ENCODE data around the gene GTPBP4. TPM values are rescaled to one million over a fixed set of nuclear protein-coding genes. Genes with fewer than 3 reads are reported as not detected.

Gene GTPBP4
- total RNA-seq, 1 donor from 2014 or later = 106 TPM

- Mint-ChIP-seq H3K4me1 (ENCODE audit: low read depth, unreplicated experiment) (peaks cover 14% of the 10 kb centered on the region), H3K36me3 (ENCODE audit: low read depth, unreplicated experiment) (peaks cover 11% of the 10 kb centered on the region), H3K27ac (ENCODE audit: unreplicated experiment) (no peak overlapping the region), H3K27me3 (ENCODE audit: low read depth, unreplicated experiment) (peaks cover 12% of the 10 kb centered on the region), H3K4me3 (ENCODE audit: unreplicated experiment) (no peak overlapping the region), H3K9me3 (ENCODE audit: unreplicated experiment) (peaks cover 10% of the 10 kb centered on the region)
- H2AFZ ChIP-seq (ENCODE audit: low read depth, low read length) = no peak overlapping the region
- no peaks in the 10 kb centered on the region for H3K27me3 ChIP-seq (ENCODE audit: insufficient read depth, low read length)
- FAIRE-seq (no peak), DNase-seq (ENCODE audit: low read depth) (no peak)
- H4K20me1 ChIP-seq (ENCODE audit: insufficient read depth, low read length) = no peaks in the 10 kb centered on the region
- H3K4me1 ChIP-seq (ENCODE audit: insufficient read depth, low read length) = no peaks in the 10 kb centered on the region
- no peaks in the 10 kb centered on the region for H3K79me2 ChIP-seq (ENCODE audit: insufficient read depth, low read length)
- no peaks in the 10 kb centered on the region for H3K9me3 ChIP-seq (ENCODE audit: insufficient read depth, low read depth, low read length)
- H3K4me2 ChIP-seq (ENCODE audit: low read length) = no peak overlapping the region
- no peak for TF ChIP-seq EZH2 (IDR thresholded peaks at IDR 0.05; ENCODE audit: insufficient read depth, low read length)
- TF ChIP-seq CTCF (IDR thresholded peaks at IDR 0.05; ENCODE audit: insufficient read depth, low read depth, low read length) = no peak
- no peak overlapping the region for H3K4me3 ChIP-seq (ENCODE audit: insufficient read depth, low read depth, low read length)
- no peaks in the 10 kb centered on the region for H3K36me3 ChIP-seq (ENCODE audit: insufficient read depth, low read length)
- H3K9ac ChIP-seq (ENCODE audit: low read length) = no peak overlapping the region
- H3K27ac ChIP-seq (ENCODE audit: low read depth, low read length) = no peak overlapping the region
Observed at GRCh38 chr10:971150-971542, 17.1 kb upstream of the GTPBP4 start.

GRCh38 chr10:971613-972012 lies 16.6 kb upstream of the GTPBP4 start:
- FAIRE-seq = no peak
- Mint-ChIP-seq H3K9me3 (ENCODE audit: unreplicated experiment) (peaks cover 12% of the 10 kb centered on the region), H3K27ac (ENCODE audit: unreplicated experiment) (no peak overlapping the region), H3K4me3 (ENCODE audit: unreplicated experiment) (no peak overlapping the region), H3K27me3 (ENCODE audit: low read depth, unreplicated experiment) (peaks cover 12% of the 10 kb centered on the region), H3K36me3 (ENCODE audit: low read depth, unreplicated experiment) (peaks cover 11% of the 10 kb centered on the region), H3K4me1 (ENCODE audit: low read depth, unreplicated experiment) (peaks cover 14% of the 10 kb centered on the region)
- no peaks in the 10 kb centered on the region for H3K36me3 ChIP-seq (ENCODE audit: insufficient read depth, low read length)
- no peak for DNase-seq (ENCODE audit: low read depth)
- H3K79me2 ChIP-seq (ENCODE audit: insufficient read depth, low read length) = no peaks in the 10 kb centered on the region
- TF ChIP-seq EZH2 (IDR thresholded peaks at IDR 0.05; ENCODE audit: insufficient read depth, low read length) (no peak), CTCF (IDR thresholded peaks at IDR 0.05; ENCODE audit: insufficient read depth, low read depth, low read length) (no peak)
- no peak overlapping the region for H3K9ac ChIP-seq (ENCODE audit: low read length)
- H2AFZ ChIP-seq (ENCODE audit: low read depth, low read length) = no peak overlapping the region
- no peaks in the 10 kb centered on the region for H3K27me3 ChIP-seq (ENCODE audit: insufficient read depth, low read length)
- H3K4me3 ChIP-seq (ENCODE audit: insufficient read depth, low read depth, low read length) = no peak overlapping the region
- no peaks in the 10 kb centered on the region for H3K4me1 ChIP-seq (ENCODE audit: insufficient read depth, low read length)
- no peak overlapping the region for H3K27ac ChIP-seq (ENCODE audit: low read depth, low read length)
- no peak overlapping the region for H3K4me2 ChIP-seq (ENCODE audit: low read length)
- no peaks in the 10 kb centered on the region for H3K9me3 ChIP-seq (ENCODE audit: insufficient read depth, low read depth, low read length)
- H4K20me1 ChIP-seq (ENCODE audit: insufficient read depth, low read length) = no peaks in the 10 kb centered on the region

- no peak for DNase-seq (ENCODE audit: low read depth)
- H2AFZ ChIP-seq (ENCODE audit: low read depth, low read length) = no peak overlapping the region
- no peak for TF ChIP-seq EZH2 (IDR thresholded peaks at IDR 0.05; ENCODE audit: insufficient read depth, low read length)
- no peak for TF ChIP-seq CTCF (IDR thresholded peaks at IDR 0.05; ENCODE audit: insufficient read depth, low read depth, low read length)
Observed at GRCh38 chr10:972763-973162, 15.5 kb upstream of the GTPBP4 start.

More at GRCh38 chr10:972763-973162, 15.5 kb upstream of the GTPBP4 start:
- Histone ChIP-seq H4K20me1 (ENCODE audit: insufficient read depth, low read length) (no peaks in the 10 kb centered on the region), H3K4me3 (ENCODE audit: insufficient read depth, low read depth, low read length) (no peak overlapping the region), H3K9me3 (ENCODE audit: insufficient read depth, low read depth, low read length) (no peaks in the 10 kb centered on the region), H3K79me2 (ENCODE audit: insufficient read depth, low read length) (no peaks in the 10 kb centered on the region), H3K27ac (ENCODE audit: low read depth, low read length) (no peak overlapping the region), H3K27me3 (ENCODE audit: insufficient read depth, low read length) (no peaks in the 10 kb centered on the region), H3K9ac (ENCODE audit: low read length) (no peak overlapping the region), H3K4me2 (ENCODE audit: low read length) (no peak overlapping the region), H3K36me3 (ENCODE audit: insufficient read depth, low read length) (no peaks in the 10 kb centered on the region), H3K4me1 (ENCODE audit: insufficient read depth, low read length) (no peaks in the 10 kb centered on the region)
- Mint-ChIP-seq H3K36me3 (ENCODE audit: low read depth, unreplicated experiment) (peaks cover 13% of the 10 kb centered on the region), H3K27me3 (ENCODE audit: low read depth, unreplicated experiment) (peaks cover 10% of the 10 kb centered on the region), H3K27ac (ENCODE audit: unreplicated experiment) (no peak overlapping the region), H3K9me3 (ENCODE audit: unreplicated experiment) (peaks cover 14% of the 10 kb centered on the region), H3K4me3 (ENCODE audit: unreplicated experiment) (no peak overlapping the region), H3K4me1 (ENCODE audit: low read depth, unreplicated experiment) (peaks cover 12% of the 10 kb centered on the region)
- no peak for FAIRE-seq
